ENCODE results near the gene FKBP7.
"Not testable (repeated sequence)": the region's sequence is repeated elsewhere in the genome, so short reads cannot be mapped to it uniquely, and the experiment has no call there.

FKBP7 gene

GRCh38 chr2:178449700-178450523 is 28.5 kb downstream of the FKBP7 start:
- DNase-seq (ENCODE audit: low read depth, low spot score) = peak; percentile 25

- no peak for DNase-seq (ENCODE audit: low read depth, low spot score)
Observed at GRCh38 chr2:178448968-178449661, 29.3 kb downstream of the FKBP7 start.

DNA sequence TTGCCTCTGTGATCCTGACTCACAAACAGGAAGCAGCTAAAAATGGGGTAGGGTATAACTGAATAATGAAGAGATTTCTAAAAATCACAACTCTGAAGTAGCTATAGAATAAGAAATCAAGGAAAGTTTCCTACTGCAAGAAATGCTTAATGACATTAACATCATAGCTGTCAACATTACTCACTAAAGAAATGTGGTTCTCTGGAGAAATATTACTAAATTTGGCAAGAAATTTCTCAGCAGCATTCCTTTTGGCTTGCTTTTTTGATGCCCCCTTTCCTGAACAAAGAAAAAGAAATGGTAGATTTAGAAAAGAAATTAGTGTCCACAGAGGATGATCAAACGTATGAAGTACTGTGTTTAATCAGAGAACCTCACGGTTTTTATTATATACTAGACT is 37.0 kb downstream of the FKBP7 start:
- DNase-seq (ENCODE audit: low read depth, low spot score) = peak; percentile 5

- DNase-seq (ENCODE audit: low read depth, low spot score) = no peak
Observed at GRCh38 chr2:178436662-178437061, 41.7 kb downstream of the FKBP7 start.

- no peak for DNase-seq (ENCODE audit: low read depth, low spot score)
Observed at GRCh38 chr2:178429336-178429735, 49.1 kb downstream of the FKBP7 start.

- no peak for DNase-seq (ENCODE audit: low read depth, low spot score)
Observed at GRCh38 chr2:178428396-178428806, 50.0 kb downstream of the FKBP7 start.

DNA sequence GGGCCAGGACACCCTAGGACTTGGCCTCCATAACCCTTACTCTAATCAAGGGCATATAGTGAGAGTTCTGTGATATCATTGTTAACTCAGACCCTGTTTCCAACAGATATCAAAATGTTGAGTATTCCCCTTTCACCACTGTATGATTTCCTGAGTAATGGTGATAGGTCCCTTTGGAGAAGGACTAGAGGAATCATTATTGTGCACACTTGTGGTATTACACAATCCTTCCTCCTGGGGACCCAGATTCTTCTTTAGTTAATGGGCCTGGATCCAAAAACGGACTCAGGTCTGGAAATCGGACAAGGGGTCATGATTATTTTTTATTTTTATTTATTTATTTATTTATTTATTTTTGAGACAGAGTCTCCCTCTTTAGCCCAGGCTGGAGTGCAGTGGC is 50.9 kb downstream of the FKBP7 start:
- no peak for DNase-seq (ENCODE audit: low read depth, low spot score)

DNA sequence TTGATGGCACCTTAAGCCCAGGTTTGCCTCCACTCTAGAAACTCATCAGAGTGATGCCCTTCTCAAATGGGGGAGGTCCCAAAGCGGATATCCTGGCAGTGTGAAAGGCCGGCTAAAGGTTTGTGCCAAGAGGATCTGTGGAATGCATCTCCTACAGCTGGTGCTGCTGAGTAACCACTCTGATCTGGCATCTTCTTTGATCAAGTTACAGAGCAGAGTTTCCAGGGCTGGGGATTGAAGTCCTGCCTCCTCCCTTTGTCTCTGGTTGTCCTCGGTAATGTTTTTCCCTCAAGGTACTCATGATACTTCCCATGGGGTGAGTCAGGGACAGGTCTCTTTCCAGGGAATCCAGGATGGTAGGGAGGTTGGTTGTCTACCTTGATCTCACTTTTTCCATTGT is 52.0 kb downstream of the FKBP7 start:
- DNase-seq (ENCODE audit: low read depth, low spot score) = peak; percentile 30

GRCh38 chr2:178425255-178425827 is 53.1 kb downstream of the FKBP7 start:
- DNase-seq (ENCODE audit: low read depth, low spot score) = no peak

DNA sequence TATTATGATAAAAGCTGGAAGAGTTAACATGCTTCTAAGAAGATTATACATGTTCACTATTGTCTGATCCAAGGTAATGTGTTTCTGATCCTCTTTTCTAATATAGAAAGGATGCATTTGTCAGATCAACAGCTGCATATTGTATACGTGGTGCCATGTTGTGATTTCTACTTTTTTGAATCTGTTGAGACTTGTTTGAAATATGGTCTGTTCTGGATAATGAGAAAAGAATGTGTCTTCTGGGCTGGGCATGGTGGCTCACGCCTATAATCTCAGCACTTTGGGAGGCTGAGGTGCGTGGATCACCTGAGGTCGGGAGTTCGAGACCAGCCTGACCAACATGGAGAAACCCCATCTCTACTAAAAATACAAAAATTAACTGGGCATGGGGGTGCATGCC is 54.7 kb downstream of the FKBP7 start:
- DNase-seq (ENCODE audit: low read depth, low spot score) = not testable (repeated sequence)

DNA sequence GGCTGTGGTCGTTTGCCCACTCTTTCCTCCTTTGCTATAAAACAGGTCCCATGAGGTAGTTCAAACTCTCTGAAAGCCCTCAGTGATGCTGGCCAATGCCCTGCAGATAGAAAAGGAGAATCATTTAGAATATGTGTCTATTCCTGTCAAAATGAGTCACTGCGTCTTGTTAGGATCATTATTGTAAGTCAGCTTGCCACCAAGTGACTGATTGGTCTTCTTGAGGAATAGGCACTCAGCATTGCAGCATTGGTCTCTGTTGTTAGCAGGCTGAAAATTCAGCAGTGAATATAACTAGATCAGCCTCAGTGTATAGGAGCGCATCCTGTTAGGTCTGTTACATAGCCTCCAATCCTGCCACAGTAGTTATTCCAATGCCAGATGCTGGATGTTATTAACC is 56.3 kb downstream of the FKBP7 start:
- no peak for DNase-seq (ENCODE audit: low read depth, low spot score)

GRCh38 chr2:178420463-178420999 is 57.9 kb downstream of the FKBP7 start:
- DNase-seq (ENCODE audit: low read depth, low spot score) = no peak

DNA sequence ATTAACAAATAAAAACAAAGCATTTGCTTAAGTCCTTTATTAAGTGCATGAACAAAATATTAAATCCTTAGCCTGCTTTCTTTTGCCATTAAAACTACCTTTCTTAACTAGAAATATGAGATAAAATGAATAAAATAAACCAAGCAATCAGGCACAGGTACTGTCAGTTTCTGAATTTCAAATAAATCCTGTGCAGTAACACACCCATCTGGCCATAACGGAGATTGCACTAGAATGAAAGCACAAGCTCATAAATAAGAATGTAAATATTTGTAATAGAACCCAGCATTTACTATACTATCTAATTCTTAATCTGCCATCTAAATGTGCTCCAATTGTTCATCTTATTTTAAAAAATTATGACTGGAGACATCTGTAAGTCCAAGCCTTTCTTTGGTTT is 59.3 kb downstream of the FKBP7 start:
- peak; percentile 35 for DNase-seq (ENCODE audit: low read depth, low spot score)

DNA sequence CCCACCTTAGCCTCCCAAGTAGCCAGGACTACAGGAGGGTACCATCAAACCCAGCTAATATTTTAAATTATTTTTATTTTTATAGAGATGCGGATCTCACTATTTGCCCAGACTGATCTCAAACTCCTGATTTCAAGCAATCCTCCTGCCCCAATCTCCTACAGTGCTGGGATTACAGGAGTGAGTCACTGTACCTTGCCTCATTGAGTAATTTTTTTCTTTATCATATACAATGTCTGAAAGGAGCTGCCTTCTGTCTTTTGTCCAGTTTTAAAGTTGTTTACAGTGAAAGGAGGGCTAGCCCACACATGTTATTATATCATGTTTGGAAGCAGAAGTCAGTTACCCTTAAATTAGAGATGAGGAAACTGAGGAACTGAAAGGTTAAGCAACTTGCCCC is 60.0 kb downstream of the FKBP7 start:
- DNase-seq (ENCODE audit: low read depth, low spot score) = no peak

DNA sequence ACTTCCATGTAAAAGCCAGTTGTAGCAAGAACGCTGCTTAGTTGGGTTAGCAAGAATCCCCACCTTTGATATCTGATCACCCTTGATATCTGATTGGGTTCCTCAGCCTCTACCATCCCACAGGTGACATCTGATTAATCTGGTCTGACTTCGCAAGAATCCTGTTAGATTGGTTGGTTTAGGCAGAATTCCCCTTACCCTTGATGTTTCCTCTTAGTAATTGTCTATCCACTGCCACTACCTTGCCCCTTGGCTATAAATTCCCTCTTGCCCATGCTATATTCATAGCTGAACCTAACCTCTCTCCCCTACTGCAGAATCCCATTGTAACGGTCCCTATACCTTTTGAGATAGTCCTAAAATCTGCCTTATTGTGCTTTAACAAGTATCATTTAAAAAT is 60.5 kb downstream of the FKBP7 start:
- DNase-seq (ENCODE audit: low read depth, low spot score) = no peak

GRCh38 chr2:178415979-178416378 is 62.4 kb downstream of the FKBP7 start:
- no peak for DNase-seq (ENCODE audit: low read depth, low spot score)

DNA sequence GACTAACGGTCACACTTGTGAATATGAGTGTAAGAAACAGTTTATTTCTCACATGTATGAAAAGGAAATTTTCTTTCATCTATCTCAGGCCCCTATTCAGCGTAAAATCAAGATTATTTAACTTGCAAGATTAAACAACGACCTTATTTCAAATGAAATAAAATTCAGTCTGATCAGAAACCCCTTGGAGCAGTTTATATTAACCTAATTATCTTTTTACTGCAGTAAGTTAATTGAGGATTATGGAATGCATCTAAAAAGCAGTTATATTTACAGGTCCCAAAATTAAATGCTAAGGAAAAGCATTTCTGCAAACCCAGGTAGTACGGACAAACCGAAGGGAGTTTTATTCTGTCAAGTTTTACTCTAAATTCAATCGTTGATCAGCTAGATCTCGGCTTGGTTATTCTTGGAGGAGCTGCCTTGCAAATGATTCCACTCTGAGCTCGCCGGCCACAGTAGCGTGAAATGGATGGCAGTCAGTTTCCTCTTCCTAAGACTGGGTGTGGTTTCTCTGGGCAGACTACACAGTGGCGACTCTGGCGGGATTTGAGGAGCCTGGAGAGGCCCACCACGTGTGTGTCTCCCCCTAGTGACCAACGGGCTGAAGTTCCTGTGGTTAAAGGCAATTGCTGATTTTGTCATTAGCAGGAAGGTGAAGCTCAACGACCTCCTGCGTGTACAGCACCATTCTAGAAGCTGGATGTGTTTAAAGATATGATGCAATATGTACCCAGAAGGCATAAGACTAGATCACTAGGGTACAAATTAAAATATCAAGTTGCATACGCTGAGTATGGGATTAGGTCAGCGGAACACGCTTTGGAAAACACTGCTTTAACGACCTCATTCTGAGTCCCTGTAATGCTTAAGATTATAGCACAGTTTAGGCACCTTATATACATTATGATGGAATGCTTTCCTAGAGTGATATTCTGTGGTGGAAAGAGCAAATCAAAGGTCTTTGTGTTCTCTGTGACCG is 63.8 kb downstream of the FKBP7 start:
- peak; percentile 96 for DNase-seq (ENCODE audit: low read depth, low spot score)

All from astrocyte of the hippocampus (primary cell).